Gastrocnemius medialis (tissue), 4 donors: ENCODE results near the gene GOSR1.

ENCODE experiments used
- POLR2A ChIP-seq, 2 donors: fragments of 450-650 bp; IDR thresholded peaks; one replicate each; pipeline ENCODE4 v1.6.1; 2017; ENCODE audit warnings: antibody characterized with exemption in 2 of 2, mild to moderate bottlenecking in 2 of 2, moderate library complexity in 2 of 2
- TF ChIP-seq, protein P1 (sequence below), 5 experiments: fragments of 450-650 bp in 3 of 5; fragments of 200-600 bp in 2 of 5; sonication (generic) in 2 of 5; IDR thresholded peaks in 4 of 5; conservative IDR thresholded peaks in 1 of 5; 1 replicate in 4 of 5; 2 replicates in 1 of 5; pipeline ENCODE4 v1.5.1; 2016 to 2019; ENCODE audit warnings: antibody characterized with exemption in 5 of 5, mild to moderate bottlenecking in 3 of 5, moderate library complexity in 3 of 5

- TF ChIP-seq, protein P1, sequence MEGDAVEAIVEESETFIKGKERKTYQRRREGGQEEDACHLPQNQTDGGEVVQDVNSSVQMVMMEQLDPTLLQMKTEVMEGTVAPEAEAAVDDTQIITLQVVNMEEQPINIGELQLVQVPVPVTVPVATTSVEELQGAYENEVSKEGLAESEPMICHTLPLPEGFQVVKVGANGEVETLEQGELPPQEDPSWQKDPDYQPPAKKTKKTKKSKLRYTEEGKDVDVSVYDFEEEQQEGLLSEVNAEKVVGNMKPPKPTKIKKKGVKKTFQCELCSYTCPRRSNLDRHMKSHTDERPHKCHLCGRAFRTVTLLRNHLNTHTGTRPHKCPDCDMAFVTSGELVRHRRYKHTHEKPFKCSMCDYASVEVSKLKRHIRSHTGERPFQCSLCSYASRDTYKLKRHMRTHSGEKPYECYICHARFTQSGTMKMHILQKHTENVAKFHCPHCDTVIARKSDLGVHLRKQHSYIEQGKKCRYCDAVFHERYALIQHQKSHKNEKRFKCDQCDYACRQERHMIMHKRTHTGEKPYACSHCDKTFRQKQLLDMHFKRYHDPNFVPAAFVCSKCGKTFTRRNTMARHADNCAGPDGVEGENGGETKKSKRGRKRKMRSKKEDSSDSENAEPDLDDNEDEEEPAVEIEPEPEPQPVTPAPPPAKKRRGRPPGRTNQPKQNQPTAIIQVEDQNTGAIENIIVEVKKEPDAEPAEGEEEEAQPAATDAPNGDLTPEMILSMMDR (IDR thresholded peaks at IDR 0.05 in 4 of 5, conservative IDR thresholded peaks at IDR 0.05 in 1 of 5), result no peak
- TF ChIP-seq POLR2A (IDR thresholded peaks at IDR 0.05), result no peak
Observed at GRCh38 chr17:30517786-30518185, 40.6 kb downstream of the GOSR1 start.
